Measurements from ENCODE around the gene CYBA. TPM values are rescaled to one million over a fixed set of nuclear protein-coding genes. Genes with fewer than 3 reads are reported as not detected.

CYBA gene
- polyA plus RNA-seq, 2 of the 4 experiments (the other 2 are of a cell fraction): 75.7 to 185 TPM

GRCh38 chr16:88639231-88640038, 11.4 kb downstream of the CYBA start:
- DNase-seq (ENCODE audit: low read depth in 1 of 2, low spot score in 1 of 2): no peak
- ATAC-seq: peak; percentile 11 to 42; a peak in 4 of 6 replicates
- 46% methylated on average over 21 of the region's 45 CpGs for WGBS (ENCODE audit: missing lambda C conversion rate)
- H3K9me3 ChIP-seq: no peaks in the 10 kb centered on the region
- H3K4me1 ChIP-seq: no peaks in the 10 kb centered on the region
- H3K27ac ChIP-seq: no peak overlapping the region
- H3K4me2 ChIP-seq: no peak overlapping the region
- POLR2A ChIA-PET: interaction anchor here (0.7 kb wide), 1 partner anchor 70 kb away, joined by 3 read pairs; the partner anchor contains the start of gene ZC3H18
- TF ChIP-seq BHLHE40 (IDR thresholded peaks at IDR 0.05; ENCODE audit: low read depth, low read length) (no peak), ELK1 (IDR thresholded peaks at IDR 0.05; ENCODE audit: low read depth, low read length) (no peak), ZSCAN20 (CRISPR knock-in tag; IDR thresholded peaks at IDR 0.05) (no peak), ATOH8 (CRISPR knock-in tag; IDR thresholded peaks at IDR 0.05; ENCODE audit: low read depth) (no peak), EHMT2 (IDR thresholded peaks at IDR 0.05; ENCODE audit: low read depth) (no peak), RCOR1 (IDR thresholded peaks at IDR 0.05; ENCODE audit: low read depth, low read length) (no peak), MAZ (IDR thresholded peaks at IDR 0.05; ENCODE audit: borderline replicate concordance, low read depth, low read length) (no peak), HOXB5 (CRISPR knock-in tag; IDR thresholded peaks at IDR 0.05) (no peak), CTCF (IDR thresholded peaks at IDR 0.05) (no peak), MYC (IDR thresholded peaks at IDR 0.05; ENCODE audit: borderline replicate concordance, low read length) (no peak), CEBPB (IDR thresholded peaks at IDR 0.05) (no peak)
- no peak overlapping the region for H3K4me3 ChIP-seq
- CTCF ChIA-PET: interaction anchor here (0.8 to 1.0 kb wide), 2 partner anchors 10 to 98 kb away, joined by 3 to 4 read pairs; no protein-coding TSS in a partner anchor
- no peak for FAIRE-seq

- FAIRE-seq (no peak), DNase-seq (ENCODE audit: low read depth in 1 of 2, low spot score in 1 of 2) (no peak), ATAC-seq (peak in 1 of 2 experiments; percentile 6; a peak in 1 of 6 replicates)
- H3K4me3 ChIP-seq: no peak within 1 kb of the TSS
- WGBS (ENCODE audit: missing lambda C conversion rate): 71% methylated on average over 20 of the region's 27 CpGs
- TF ChIP-seq RAD21 (conservative IDR thresholded peaks at IDR 0.05 in 1 of 2, IDR thresholded peaks at IDR 0.05 in 1 of 2) (no peak), ZFP36 (IDR thresholded peaks at IDR 0.05; ENCODE audit: borderline replicate concordance, partially characterized antibody) (peak; percentile 13)
- no peaks in the 10 kb centered on the region for H3K9me3 ChIP-seq
- POLR2A ChIA-PET: interaction anchor here (0.7 kb wide), 1 partner anchor 69 kb away, joined by 3 read pairs; the partner anchor contains the start of gene ZC3H18
- no peak within 1 kb of the TSS for H3K4me2 ChIP-seq
- no peak within 1 kb of the TSS for H3K27ac ChIP-seq
- CTCF ChIA-PET: interaction anchor here (0.6 to 1.0 kb wide), 2 partner anchors 11 to 34 kb away, joined by 3 to 4 read pairs; no protein-coding TSS in a partner anchor
- no peaks in the 10 kb centered on the region for H3K4me1 ChIP-seq
Measured at GRCh38 chr16:88638323-88639230, 12.3 kb downstream of the CYBA start, which contains the start of gene IL17C. IL17C (plus strand) TSS chr16:88638572; CDS start chr16:88638642, 70 bp downstream.
